ENCODE measurements around the gene CAMTA1.
"Not testable (repeated sequence)": the region's sequence is repeated elsewhere in the genome, so short reads cannot be mapped to it uniquely, and the experiment has no call there.

CAMTA1 gene

GRCh38 chr1:6810146-6810734 lies 25.0 kb downstream of the CAMTA1 start:
- DNase-seq: not testable (repeated sequence)

DNA sequence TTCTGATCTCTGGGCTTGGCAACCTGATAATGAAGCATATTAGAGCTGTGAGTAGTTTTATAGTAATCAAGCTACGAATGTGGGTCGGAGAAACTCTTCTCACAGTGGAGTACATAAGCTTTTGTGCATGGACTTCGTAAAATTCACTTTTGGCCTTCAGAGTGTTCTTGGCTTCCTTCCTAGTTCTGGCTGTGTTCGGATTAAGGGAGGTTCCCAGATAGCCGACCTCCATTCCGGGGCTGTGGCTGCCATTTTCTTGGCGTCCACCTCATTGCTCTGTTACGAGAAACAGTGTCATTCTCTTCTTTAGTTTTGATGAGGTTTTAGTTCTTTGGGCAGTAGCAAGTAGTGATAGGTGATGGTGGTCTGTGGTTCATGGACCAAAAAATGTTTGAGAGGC lies 26.3 kb downstream of the CAMTA1 start:
- DNase-seq: no peak

DNA sequence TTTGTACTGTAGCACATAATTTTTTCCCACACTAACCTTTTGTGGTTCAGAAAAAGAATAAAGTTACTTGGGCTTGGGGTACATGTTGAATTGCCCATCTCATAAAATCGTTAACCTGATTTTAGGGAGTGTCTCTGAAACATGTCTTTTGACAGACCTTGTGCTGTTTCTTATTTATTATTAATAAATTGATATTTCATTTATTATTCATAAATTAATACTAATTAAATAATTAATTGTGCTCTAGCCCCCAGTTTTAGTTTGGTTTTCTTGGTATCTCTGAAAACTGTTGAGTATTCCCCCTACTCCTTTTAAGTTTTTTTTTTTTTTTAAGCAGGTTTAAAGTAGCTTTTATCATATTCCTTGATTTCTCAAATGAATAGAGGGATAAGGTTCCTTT lies 27.9 kb downstream of the CAMTA1 start:
- DNase-seq: no peak

- DNase-seq: no peak
Measured at GRCh38 chr1:6815726-6816125, 30.5 kb downstream of the CAMTA1 start.

DNA sequence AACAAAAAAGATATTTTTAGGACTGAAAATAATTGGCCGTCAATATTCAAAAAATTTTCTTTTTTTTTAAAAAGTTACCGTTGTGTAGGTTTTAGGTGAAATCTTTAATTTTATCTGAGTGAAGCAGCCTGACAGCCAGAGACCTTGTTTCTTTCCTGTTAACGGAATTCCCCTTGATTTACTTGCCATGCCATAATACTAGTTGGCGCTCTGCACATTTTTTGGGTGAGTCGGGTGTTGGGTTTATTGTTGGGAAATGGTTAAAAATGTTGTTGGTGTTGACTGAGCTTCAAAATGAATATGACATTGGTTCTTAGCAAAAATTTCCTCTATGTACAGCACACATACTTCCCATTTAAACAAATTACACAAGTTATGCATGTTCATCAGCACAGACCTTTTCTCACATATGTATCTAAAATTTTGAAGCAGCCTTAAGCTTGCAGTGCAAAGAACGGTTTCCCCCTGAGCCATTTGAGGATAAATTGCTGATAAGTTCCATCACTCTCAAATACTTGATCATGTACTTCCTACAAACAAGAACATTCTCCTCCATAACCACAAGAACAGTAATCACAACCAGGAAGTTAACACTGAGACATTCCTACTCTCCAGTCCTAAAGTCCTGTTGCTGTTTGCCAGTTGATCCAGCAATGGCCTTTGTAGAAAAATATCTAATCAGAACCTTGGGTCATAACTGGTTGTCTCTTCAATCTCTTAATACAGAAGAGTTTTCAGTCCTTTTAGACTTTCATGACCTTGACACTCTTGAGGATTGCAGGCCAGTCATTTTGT lies 34.2 kb downstream of the CAMTA1 start:
- DNase-seq: no peak

DNA sequence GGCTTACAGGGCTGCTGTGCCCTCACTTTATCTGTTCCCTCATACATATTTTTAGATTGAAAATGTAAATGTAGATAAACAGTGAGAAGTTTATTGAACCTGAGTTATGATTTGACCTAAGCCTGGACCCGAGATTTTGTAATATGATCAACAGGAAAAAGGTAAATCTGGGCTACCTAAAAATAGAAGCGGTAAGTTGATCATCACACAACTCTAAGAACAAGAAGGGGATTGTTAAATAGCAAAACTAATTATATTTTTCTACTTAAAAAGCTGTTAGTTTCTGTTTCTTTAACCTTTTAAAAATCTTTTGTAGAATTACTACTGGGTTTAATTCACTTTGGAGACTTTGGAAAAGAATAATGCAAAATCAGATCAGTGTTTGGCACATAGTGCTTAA lies 35.6 kb downstream of the CAMTA1 start:
- DNase-seq: no peak

GRCh38 chr1:6822530-6823359 lies 37.5 kb downstream of the CAMTA1 start:
- no peak for DNase-seq

DNA sequence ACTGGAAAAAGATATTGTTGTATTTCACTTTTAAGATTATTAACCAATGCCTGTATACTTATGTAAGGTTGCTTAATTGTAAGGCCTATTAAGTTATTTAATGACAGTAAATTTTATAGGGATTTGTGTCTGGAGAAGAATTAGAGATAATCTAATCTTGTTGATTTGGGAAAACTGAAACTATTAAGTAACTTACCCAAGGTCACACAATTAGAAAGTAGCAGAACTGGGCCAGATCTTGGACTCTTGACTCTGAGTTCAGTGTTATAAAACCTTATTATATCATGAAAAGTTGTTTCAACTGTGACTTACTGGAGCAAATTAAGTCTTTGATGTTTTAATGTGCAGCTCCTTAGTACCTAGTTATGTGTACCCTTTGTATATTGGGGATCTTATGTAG lies 38.5 kb downstream of the CAMTA1 start:
- DNase-seq: no peak

- no peak for DNase-seq
Measured at GRCh38 chr1:6824665-6825368, 39.6 kb downstream of the CAMTA1 start.

DNA sequence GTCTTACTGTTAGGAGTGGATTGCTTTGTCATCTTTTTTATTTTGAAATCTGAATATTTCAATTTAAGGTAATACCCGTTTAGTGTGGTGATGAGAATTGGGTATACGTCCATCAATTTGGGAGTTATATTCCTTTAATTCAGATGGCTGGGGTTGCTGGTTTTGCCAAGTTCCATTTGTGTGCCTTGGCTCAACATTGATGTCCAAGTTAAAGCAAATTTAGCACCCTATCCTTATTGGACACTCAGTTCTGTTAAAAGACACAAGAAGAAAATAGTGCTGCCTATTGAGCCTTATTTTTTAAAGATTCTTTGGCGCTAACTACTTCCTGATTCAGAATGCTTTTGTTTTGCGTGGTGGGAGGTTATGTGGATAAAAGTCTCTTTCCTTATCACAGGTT lies 40.6 kb downstream of the CAMTA1 start:
- no peak for DNase-seq

DNA sequence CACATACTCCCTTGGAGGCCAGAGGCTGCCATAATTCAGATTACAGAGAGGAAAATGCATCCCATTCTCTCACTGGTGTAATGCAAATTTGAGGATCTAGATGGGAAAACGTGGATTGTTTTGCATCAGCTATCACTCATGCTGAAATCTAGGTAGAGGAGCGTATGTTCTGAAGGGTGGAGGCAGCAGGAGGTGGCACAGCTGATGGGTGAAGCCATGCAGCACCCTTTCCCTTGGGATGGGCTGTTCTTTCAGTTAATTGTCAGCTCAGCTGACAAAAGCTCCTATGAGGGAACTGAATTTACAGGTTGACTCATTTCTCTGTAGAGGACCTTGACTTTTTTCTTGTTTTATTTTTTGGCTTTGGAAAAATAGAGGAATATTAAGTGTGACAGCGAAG lies 41.8 kb downstream of the CAMTA1 start:
- no peak for DNase-seq

DNA sequence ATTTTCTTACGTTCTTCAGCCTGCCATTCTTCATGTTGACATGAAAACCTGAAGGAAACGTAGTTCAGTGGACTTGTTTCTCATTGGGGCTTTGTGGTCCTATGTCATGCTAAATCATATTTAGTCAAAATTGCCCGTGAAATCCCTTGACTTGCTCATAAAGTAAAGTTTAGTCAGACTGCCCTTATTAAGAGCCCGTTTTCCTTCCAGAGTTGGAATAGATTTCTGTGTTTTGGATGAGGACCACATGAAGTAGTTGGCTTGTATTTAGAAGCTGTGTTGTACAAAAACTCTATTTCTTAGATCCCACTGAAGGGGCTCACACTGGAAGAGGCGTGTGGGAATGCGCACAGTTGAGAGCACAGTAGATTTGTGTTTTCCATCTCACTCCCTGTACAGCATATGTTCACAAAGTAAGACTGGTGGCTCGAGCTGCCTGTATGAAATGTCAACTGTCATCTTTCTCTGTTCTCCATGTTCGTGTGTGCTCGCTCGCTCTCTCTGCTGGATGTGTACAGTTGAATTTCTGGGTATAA lies 42.4 kb downstream of the CAMTA1 start:
- DNase-seq: no peak

DNA sequence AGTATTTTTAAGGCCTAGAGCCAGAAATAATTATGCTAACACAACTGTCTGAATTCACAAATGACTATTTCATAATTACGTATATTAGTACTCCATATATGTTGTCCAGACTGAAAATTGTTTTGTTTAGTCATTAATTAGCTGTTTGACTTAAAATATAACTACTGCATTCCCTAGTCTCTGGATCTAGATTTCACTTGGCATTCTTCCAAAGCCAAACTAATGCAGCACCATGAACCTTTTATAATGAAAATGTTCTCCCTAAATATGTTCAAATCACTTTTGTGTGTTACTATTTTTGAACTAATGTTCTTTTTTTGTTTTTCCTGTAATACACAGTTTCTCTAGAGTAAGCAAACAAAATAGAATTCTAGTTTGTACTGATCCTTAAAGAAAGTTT lies 46.1 kb downstream of the CAMTA1 start:
- DNase-seq: no peak

DNA sequence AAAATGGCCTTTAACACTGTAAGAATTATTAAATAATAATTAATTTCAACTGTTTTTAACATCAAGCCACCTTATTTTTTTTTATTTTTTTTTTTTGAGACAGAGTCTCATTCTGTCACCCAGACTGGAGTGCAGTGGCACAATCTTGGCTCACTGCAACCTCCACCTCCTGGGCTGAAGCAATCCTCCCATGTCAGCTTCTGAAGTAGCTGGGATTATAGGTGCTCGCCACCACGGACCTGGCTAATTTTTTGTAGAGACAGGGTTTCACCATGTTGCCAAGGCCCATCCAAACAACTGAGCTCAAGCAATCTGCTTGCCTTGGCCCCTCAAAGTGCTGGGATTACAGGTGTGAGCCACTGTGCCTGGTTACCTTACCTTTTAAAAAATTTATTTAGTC lies 46.8 kb downstream of the CAMTA1 start:
- not testable (repeated sequence) for DNase-seq

DNA sequence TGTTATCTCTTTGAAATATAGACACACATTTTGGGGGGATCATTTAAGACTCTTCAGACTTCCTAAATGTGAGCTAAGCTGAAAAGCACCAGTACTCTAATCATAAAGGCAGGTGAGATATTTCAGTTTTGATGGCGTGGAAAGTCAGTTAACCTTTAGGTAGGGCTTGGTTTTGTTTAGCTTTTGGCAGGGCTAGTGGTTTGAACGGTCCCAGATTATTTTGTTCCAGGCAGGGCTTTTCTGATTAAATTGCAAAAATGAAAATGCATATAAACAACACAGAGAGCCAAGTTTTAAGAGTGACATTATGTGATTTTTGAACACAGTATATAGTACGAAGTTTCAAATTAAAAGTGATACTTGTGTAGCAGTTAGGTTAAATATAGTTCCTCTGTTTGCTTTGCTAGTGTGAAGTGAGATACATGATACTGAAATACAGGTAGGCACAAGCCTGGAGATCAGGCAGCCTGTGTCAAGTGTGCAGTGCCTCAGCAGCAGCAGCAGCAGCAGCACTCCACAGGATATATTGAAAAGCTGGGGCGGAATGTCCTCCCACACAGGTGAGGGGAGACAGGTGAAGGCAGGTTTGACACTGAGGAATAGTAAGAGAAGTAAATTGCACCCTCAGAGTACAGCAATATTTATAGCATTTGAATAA lies 47.4 kb downstream of the CAMTA1 start:
- DNase-seq: no peak

DNA sequence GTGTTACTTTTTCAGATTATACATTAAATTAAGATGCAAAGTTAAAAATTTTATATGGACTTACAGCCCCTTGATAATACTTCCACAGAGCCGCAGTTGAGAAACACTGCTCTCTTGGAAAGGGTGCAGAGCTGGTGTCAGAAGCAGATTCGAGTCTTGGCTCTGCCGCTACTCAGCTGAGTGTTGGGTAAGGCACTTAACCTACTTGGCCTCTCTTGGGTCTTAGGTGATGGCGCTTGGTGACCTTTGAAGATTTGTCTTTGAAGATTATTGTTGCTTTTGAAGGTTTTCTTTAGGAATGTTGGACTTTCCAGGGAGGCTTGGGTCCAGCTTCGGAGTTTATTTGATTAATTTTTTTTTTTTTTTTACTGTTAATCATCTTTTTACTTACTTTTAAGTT lies 48.5 kb downstream of the CAMTA1 start:
- no peak for DNase-seq

GRCh38 chr1:6834366-6834765 lies 49.1 kb downstream of the CAMTA1 start:
- no peak for DNase-seq

- no peak for DNase-seq
Measured at GRCh38 chr1:6835139-6835538, 49.9 kb downstream of the CAMTA1 start.

GRCh38 chr1:6842301-6842700 lies 57.0 kb downstream of the CAMTA1 start:
- DNase-seq: no peak

DNA sequence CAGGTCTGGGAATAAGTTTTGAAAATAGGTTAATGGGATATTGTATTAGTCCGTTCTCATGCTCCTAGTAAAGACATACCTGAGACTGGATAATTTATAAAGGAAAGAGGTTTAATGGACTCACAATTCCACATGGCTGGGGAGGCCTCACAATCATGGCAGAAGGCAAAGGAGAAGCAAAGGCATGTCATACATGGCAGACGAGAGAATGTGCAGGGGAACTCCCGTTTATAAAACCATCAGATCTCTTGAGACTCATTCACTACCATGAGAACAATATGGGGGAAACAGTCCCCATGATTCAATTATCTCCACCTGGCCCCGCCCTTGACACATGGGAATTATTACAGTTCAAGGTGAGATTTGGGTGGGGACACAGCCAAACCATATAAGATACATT lies 60.5 kb downstream of the CAMTA1 start:
- DNase-seq: not testable (repeated sequence)

DNA sequence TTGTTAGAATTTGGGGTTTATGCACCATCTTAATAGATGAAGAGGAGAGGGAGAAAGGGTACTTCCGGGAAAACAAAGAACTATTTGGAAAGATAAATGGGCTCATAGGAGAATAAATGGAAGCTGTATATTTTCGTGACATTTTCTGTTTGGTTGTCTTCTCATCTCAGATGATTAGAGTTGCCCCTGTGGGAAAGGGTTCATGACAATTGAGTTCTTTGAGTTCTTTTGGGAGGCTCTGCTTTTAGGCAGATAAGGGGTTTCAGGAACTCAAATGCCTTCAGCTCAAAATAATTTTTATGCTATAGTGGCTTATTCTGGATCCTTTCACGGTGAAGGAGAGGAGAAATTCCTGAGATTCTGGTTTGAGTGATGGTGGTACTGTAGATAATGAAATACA lies 63.6 kb downstream of the CAMTA1 start:
- DNase-seq: no peak

DNA sequence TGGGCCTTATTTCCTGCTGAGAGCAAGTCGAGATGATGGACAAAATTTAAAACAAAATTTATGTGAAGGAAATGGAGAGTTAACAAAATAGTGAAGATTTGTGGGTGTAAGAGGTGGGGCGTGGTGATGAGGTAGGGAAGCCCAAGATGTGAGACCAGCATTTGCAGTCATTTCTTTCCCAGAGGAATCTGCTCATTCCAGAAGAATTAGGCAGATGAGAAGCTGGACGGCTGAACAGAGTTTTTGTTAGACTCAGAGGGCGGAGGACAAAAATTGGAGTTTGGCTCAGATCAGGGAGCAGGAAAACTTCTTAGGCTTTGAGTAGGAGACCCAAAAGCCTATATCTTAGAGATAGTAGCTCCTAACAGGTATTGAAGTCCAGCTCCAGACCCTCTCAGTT lies 65.3 kb downstream of the CAMTA1 start:
- no peak for DNase-seq

Measured in activated CD8-positive, alpha-beta memory T cell treated with anti-CD3 and anti-CD28 coated beads for 24 hours (primary cell).